Measurements from ENCODE around the gene EDC3. TPM values are rescaled to one million over a fixed set of nuclear protein-coding genes. Genes with fewer than 3 reads are reported as not detected.

Gene EDC3
- total and polyA plus RNA-seq, 2 of the 4 experiments (the other 2 are of a cell fraction): 16.8 to 38.0 TPM

- DNase-seq (no peak), ATAC-seq (ENCODE audit: low read depth) (no peak)
- Histone ChIP-seq H3K23ac (ENCODE audit: low read depth, low read length) (no peak overlapping the region), H3K9me3 (ENCODE audit: control insufficient read depth, insufficient read depth, low read length) (no peaks in the 10 kb centered on the region), H2BK20ac (ENCODE audit: low read depth, low read length) (no peak overlapping the region), H3K4ac (ENCODE audit: low read depth, low read length) (no peak overlapping the region), H4K20me1 (ENCODE audit: insufficient read depth, low read length) (no peaks in the 10 kb centered on the region), H3K14ac (replicated peaks; ENCODE audit: low read depth, low read length) (no peak overlapping the region), H3K27me3 (ENCODE audit: control insufficient read depth, insufficient read depth, low read length) (no peaks in the 10 kb centered on the region), H2BK15ac (ENCODE audit: low read depth, low read length) (no peak overlapping the region), H3K4me3 (ENCODE audit: insufficient read depth, low read depth, low read length) (no peak overlapping the region), H3K18ac (ENCODE audit: low read depth, low read length) (no peak overlapping the region), H3K4me2 (ENCODE audit: low read depth, low read length) (no peak overlapping the region), H2AK9ac (replicated peaks; ENCODE audit: low read depth, low read length, poor library complexity) (no peak overlapping the region), H4K5ac (ENCODE audit: low read depth, low read length) (no peak overlapping the region), H2AK5ac (ENCODE audit: low read depth, low read length) (no peak overlapping the region), H3K9ac (ENCODE audit: low read depth, low read length) (no peak overlapping the region), H4K91ac (ENCODE audit: insufficient read depth, low read depth, low read length) (no peak overlapping the region), H3K9me1 (ENCODE audit: insufficient read depth, low read length) (peaks cover 4% of the 10 kb centered on the region; the same call in 1 of the 2 replicates), H2BK120ac (ENCODE audit: low read depth, low read length) (no peak overlapping the region), H3K27ac (ENCODE audit: insufficient read depth, low read length) (no peak overlapping the region), H3K56ac (ENCODE audit: extremely low read depth, insufficient read depth, low read length) (no peak overlapping the region), H3K79me1 (ENCODE audit: low read depth in 1 of 2, low read length in 2 of 2) (peaks cover 11% of the 10 kb centered on the region in 2 experiments; a peak in 3 of 4 replicates), H4K8ac (ENCODE audit: low read depth in 2 of 2, low read length in 2 of 2) (no peak overlapping the region), H2AFZ (replicated peaks; ENCODE audit: low read length, poor library complexity) (no peak overlapping the region), H3K4me1 (ENCODE audit: control insufficient read depth, insufficient read depth, low read length) (peaks cover 5% of the 10 kb centered on the region; the same call in 1 of the 2 replicates), H2BK5ac (ENCODE audit: low read depth, low read length, poor library complexity, severe bottlenecking) (no peak overlapping the region), H3K36me3 (ENCODE audit: control insufficient read depth, insufficient read depth, low read length) (peaks cover 23% of the 10 kb centered on the region)
- dilution Hi-C loops (cut with HindIII; ENCODE audit: low sequenced_read_pairs, unreplicated experiment) (no loop called here), in situ Hi-C loops (cut with MboI; ENCODE audit: low sequenced_read_pairs) (no loop called here), intact Hi-C loops (cut with micrococcal nuclease) (no loop called here)
- CTCF ChIA-PET: no interaction called here
- TF ChIP-seq POLR2A (IDR thresholded peaks at IDR 0.05; ENCODE audit: low read depth, low read length): no peak
- no peak for TF ChIP-seq CHD1 (IDR thresholded peaks at IDR 0.05; ENCODE audit: low read depth, low read length)
- TF ChIP-seq RCOR1 (IDR thresholded peaks at IDR 0.05; ENCODE audit: insufficient replicate concordance, low read length): no peak
- no peak for TF ChIP-seq RFX5 (IDR thresholded peaks at IDR 0.05; ENCODE audit: low read depth, low read length)
- TF ChIP-seq ELK1 (IDR thresholded peaks at IDR 0.05; ENCODE audit: borderline replicate concordance, low read depth, low read length): no peak
- TF ChIP-seq CTCF (conservative IDR thresholded peaks at IDR 0.05; ENCODE audit: low read depth, low read length): no peak
- no peak for TF ChIP-seq MAFK (IDR thresholded peaks at IDR 0.05; ENCODE audit: low read depth, low read length)
- TF ChIP-seq MAZ (IDR thresholded peaks at IDR 0.05; ENCODE audit: borderline replicate concordance, low read depth, low read length): no peak
- no peak for TF ChIP-seq CEBPB (IDR thresholded peaks at IDR 0.05; ENCODE audit: low read depth, low read length)
- TF ChIP-seq MXI1 (IDR thresholded peaks at IDR 0.05; ENCODE audit: borderline replicate concordance, low read depth, low read length): no peak
- no peak for TF ChIP-seq SMC3 (IDR thresholded peaks at IDR 0.05; ENCODE audit: low read depth, low read length)
- TF ChIP-seq RAD21 (IDR thresholded peaks at IDR 0.05; ENCODE audit: low read length): no peak
- no peak for TF ChIP-seq NFE2L2 (IDR thresholded peaks at IDR 0.05; ENCODE audit: low read depth, low read length)
- no peak for TF ChIP-seq BHLHE40 (IDR thresholded peaks at IDR 0.05; ENCODE audit: low read depth, low read length)
- TF ChIP-seq FOS (IDR thresholded peaks at IDR 0.05; ENCODE audit: low read depth, low read length): no peak
- TF ChIP-seq USF2 (IDR thresholded peaks at IDR 0.05; ENCODE audit: low read depth, low read length): no peak
- BruUV-seq (replicated peaks): no TSS peak
- WGBS, 2 experiments (ENCODE audit: extremely low coverage in 2 of 2, insufficient read length in 1 of 2): no CpG with 5 or more reads among the region's 4 CpGs
- POLR2A ChIA-PET (ENCODE audit: unreplicated experiment): no interaction called here
These were observed 101.4 kb downstream of the EDC3 start for GRCh38 chr15:74594455-74594854.

Data from IMR-90 (cell line).